CD4-positive, alpha-beta memory T cell (primary cell): Measurements from ENCODE around the gene KIFC3. TPM values are rescaled to one million over a fixed set of nuclear protein-coding genes. Genes with fewer than 3 reads are reported as not detected.

Experiments used
- CTCF ChIA-PET: fragments of 350-600 bp; sonication (Branson Sonifier 250); formaldehyde crosslinking; loops from one replicate; lab custom pipeline; 2021; ENCODE audit warnings: inconsistent platforms; ENCODE audit not compliant: partially characterized antibody; lab: Charles Lee
- POLR2A ChIA-PET: fragments of 350-600 bp; sonication (Branson Sonifier 250); formaldehyde crosslinking; loops from one replicate; lab custom pipeline; 2021; ENCODE audit not compliant: partially characterized antibody; lab: Charles Lee
- DNase-seq, 5 donors: peaks; one replicate each; pipeline versions ENCODE4 v3.0.0 to v3.0.0-alpha.2; 2020 to 2022; ENCODE audit warnings: mixed read lengths in 1 of 5
- H3K27ac ChIP-seq: one replicate; pipeline ENCODE4 v1.7.0; 2013; ENCODE audit warnings: low read depth, low read length
- H3K27me3 ChIP-seq: 2 replicates; pipeline ENCODE4 v1.7.0; 2013; ENCODE audit warnings: mild to moderate bottlenecking, low read length, moderate library complexity; ENCODE audit not compliant: insufficient read depth
- H3K36me3 ChIP-seq: 2 replicates; pipeline ENCODE4 v1.7.0; 2013; ENCODE audit warnings: mild to moderate bottlenecking, low read length, moderate library complexity; ENCODE audit not compliant: insufficient read depth
- H3K4me1 ChIP-seq: 2 replicates; pipeline ENCODE4 v1.7.0; 2013; ENCODE audit warnings: mild to moderate bottlenecking, low read length, moderate library complexity; ENCODE audit not compliant: insufficient read depth
- H3K4me3 ChIP-seq, 2 donors: one replicate each; pipeline ENCODE4 v1.7.0; 2013; ENCODE audit warnings: low read length in 2 of 2, mild to moderate bottlenecking in 1 of 2
- H3K9me3 ChIP-seq, 2 donors: one replicate each; pipeline ENCODE4 v1.7.0; 2013; ENCODE audit warnings: low read length in 2 of 2, control low read depth in 1 of 2; ENCODE audit not compliant: control insufficient read depth in 1 of 2
- H3K27ac Mint-ChIP-seq, 7 donors: one replicate each; pipeline ENCODE4 v1.8.0; 2020 to 2021; ENCODE audit warnings: mixed read lengths in 7 of 7, mild to moderate bottlenecking in 6 of 7, inconsistent platforms in 3 of 7, moderate library complexity in 3 of 7
- H3K27me3 Mint-ChIP-seq, 2 donors: one replicate each; pipeline ENCODE4 v1.8.0; 2020 to 2021; ENCODE audit warnings: mixed read lengths in 2 of 2
- H3K36me3 Mint-ChIP-seq, 2 donors: one replicate each; pipeline ENCODE4 v1.8.0; 2020 to 2021; ENCODE audit warnings: mixed read lengths in 2 of 2, inconsistent platforms in 1 of 2, mild to moderate bottlenecking in 1 of 2
- H3K4me1 Mint-ChIP-seq, 4 donors: one replicate each; pipeline ENCODE4 v1.8.0; 2020 to 2021; ENCODE audit warnings: mixed read lengths in 4 of 4, mild to moderate bottlenecking in 1 of 4
- H3K4me3 Mint-ChIP-seq, 8 donors: one replicate each; pipeline ENCODE4 v1.8.0; 2020 to 2021; ENCODE audit warnings: mixed read lengths in 8 of 8, mild to moderate bottlenecking in 7 of 8, moderate library complexity in 6 of 8, inconsistent platforms in 3 of 8
- H3K9me3 Mint-ChIP-seq, 8 donors: one replicate each; pipeline ENCODE4 v1.8.0; 2020 to 2021; ENCODE audit warnings: mixed read lengths in 8 of 8, mild to moderate bottlenecking in 5 of 8, inconsistent platforms in 3 of 8, moderate library complexity in 1 of 8
- intact Hi-C: fragments of 100-400 bp; cut with micrococcal nuclease; formaldehyde crosslinking; loops from one replicate; pipeline ENCODE4 v1.15.1; 2023
- polyA plus RNA-seq, 2 donors: library from polyadenylated mRNA; unstranded; fragments of 300-500 nt; fragmentation: Illumina TruSeq; gene quantifications; one replicate each; pipeline ENCODE4 v1.2.3, GENCODE V29; 2021
- total RNA-seq, 2 experiments: library from RNA; stranded (reverse); gene quantifications; one replicate each; pipeline ENCODE4 v1.2.3, GENCODE V29; 2021

The KIFC3 gene
- total and polyA plus RNA-seq, 4 experiments from 2014 or later, result 1.6 to 1.9 TPM; not detected in 2

- peaks cover 16 to 19% of the 10 kb centered on the region in 2 donors for H3K36me3 Mint-ChIP-seq
Observed at GRCh38 chr16:57750796-57751538, 51.3 kb downstream of the KIFC3 start.

DNA sequence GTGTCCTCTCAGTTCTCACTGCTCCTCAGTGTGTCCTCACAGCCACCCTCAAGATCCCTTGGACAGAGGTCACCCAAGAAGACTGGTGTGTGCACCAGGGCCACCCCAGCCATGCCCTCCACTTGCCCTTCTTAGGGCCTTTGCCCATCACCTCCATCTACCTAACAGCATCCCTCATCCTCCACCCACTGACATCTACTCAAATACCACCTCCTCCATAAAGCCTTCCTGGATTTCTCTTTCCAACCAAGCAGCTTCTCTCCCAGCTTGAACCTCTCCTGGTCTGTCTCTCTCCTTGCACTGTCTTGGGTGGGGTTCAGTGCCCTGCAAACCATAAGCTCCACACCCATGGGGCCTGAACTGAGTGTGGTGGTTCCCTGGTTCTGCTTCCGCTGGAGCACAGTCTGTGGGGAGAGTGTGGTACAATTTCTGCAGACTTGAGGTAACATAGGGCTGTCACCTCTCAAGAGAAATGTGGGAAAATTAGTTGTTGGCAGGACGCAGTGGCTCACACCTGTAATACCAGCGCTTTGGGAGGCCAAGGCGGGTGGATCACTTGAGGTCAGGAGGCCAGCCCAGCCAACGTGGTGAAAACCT, 52.3 kb downstream of the KIFC3 start:
- Mint-ChIP-seq H3K4me1 (peaks cover 0 to 4% (median 1%) of the 10 kb centered on the region in 4 donors), H3K27me3 (no peaks in the 10 kb centered on the region), H3K9me3 (no peaks in the 10 kb centered on the region), H3K4me3 (no peak overlapping the region), H3K36me3 (peaks cover 16 to 20% of the 10 kb centered on the region in 2 donors), H3K27ac (peak overlapping the region in 1 of 7 donors; percentile 77)
- H3K36me3 ChIP-seq, result no peaks in the 10 kb centered on the region
- H3K27me3 ChIP-seq, result no peaks in the 10 kb centered on the region
- H3K9me3 ChIP-seq, result no peaks in the 10 kb centered on the region
- ChIA-PET CTCF (no interaction called here), POLR2A (no interaction called here)
- H3K27ac ChIP-seq, result no peak overlapping the region
- H3K4me3 ChIP-seq, result no peak overlapping the region
- peak in 1 of 5 donors; percentile 3 for DNase-seq
- intact Hi-C loops, result no loop called here
- H3K4me1 ChIP-seq, result no peaks in the 10 kb centered on the region

More at GRCh38 chr16:57750796-57751538, 51.3 kb downstream of the KIFC3 start:
- ChIA-PET CTCF (interaction anchor here (1.3 kb wide), 1 partner anchor 230 kb away, joined by 3 read pairs; no protein-coding TSS in a partner anchor), POLR2A (no interaction called here)
- no peak overlapping the region for H3K27ac Mint-ChIP-seq
- Histone ChIP-seq H3K36me3 (no peaks in the 10 kb centered on the region), H3K9me3 (no peaks in the 10 kb centered on the region), H3K27me3 (no peaks in the 10 kb centered on the region), H3K27ac (no peak overlapping the region), H3K4me3 (no peak overlapping the region), H3K4me1 (no peaks in the 10 kb centered on the region)
- no peaks in the 10 kb centered on the region for H3K27me3 Mint-ChIP-seq
- peaks cover 0 to 4% (median 1%) of the 10 kb centered on the region in 4 donors for H3K4me1 Mint-ChIP-seq
- DNase-seq, result peak in 1 of 5 donors; percentile 12
- intact Hi-C loops, result no loop called here
- peak overlapping the region in 1 of 8 donors; percentile 4 for H3K4me3 Mint-ChIP-seq
- H3K9me3 Mint-ChIP-seq, result no peaks in the 10 kb centered on the region

DNA sequence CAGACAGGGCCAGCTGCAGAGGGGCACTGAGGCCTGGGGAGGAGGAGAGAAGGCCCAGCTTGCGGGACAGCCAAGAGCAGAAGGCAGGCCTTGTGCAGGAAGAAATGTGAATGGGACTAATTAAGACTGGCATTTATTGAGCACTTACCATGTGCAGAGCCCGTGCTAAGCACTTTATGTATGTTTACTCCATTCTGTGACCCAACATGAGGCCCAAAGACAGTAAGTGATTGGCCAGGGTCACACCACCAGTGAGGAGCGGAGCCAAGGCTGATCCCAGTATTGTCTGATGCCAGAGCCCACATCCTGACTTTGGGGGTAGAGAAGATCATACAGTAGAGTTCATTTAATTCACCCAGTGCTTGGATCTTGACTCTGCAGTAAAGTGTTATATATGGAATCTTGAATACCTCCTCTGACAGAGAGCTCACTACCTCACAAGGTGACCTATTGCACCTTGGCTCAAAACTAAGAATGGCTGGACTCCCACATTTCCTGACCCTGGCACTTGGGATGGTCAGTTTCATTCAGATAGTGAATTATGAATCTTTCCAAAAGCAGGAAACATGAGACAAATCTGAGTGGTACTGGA, 53.1 kb downstream of the KIFC3 start:
- intact Hi-C loops, result no loop called here
- Mint-ChIP-seq H3K27ac (peak overlapping the region in 2 of 7 donors; percentile 24 to 40), H3K4me3 (no peak overlapping the region), H3K36me3 (peaks cover 21 to 23% of the 10 kb centered on the region in 2 donors), H3K9me3 (no peaks in the 10 kb centered on the region), H3K4me1 (peaks cover 0 to 4% (median 1%) of the 10 kb centered on the region in 4 donors), H3K27me3 (no peaks in the 10 kb centered on the region)
- ChIA-PET CTCF (interaction anchor here (1.3 kb wide), 1 partner anchor 8 kb away, joined by 4 read pairs; no protein-coding TSS in a partner anchor), POLR2A (no interaction called here)
- peak in 1 of 5 donors; percentile 8 for DNase-seq
- Histone ChIP-seq H3K27me3 (no peaks in the 10 kb centered on the region), H3K4me1 (no peaks in the 10 kb centered on the region), H3K27ac (no peak overlapping the region), H3K4me3 (no peak overlapping the region), H3K36me3 (no peaks in the 10 kb centered on the region), H3K9me3 (no peaks in the 10 kb centered on the region)

DNA sequence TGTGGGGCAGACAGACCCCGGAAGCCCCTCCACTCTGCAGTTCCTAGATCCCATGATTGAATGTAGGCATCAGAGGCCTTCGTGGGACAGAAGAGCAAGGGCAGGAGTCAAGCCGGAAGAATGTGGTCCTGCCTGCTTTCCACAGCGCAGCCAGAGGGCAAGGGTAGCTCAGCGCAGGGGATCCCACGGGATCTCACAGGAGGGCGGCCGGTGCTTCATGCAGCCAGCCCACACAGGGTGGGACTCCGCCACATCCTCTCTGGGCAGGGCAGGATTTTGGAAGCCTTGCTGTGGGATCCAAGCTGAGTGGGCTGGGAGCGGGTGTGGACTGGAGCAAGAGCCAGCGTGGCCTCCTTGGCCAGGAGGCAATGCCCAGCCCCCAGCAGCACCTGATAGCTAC, 53.7 kb downstream of the KIFC3 start:
- peaks cover 19 to 25% of the 10 kb centered on the region in 2 donors for H3K36me3 Mint-ChIP-seq
- Histone ChIP-seq H3K27ac (no peak overlapping the region), H3K9me3 (no peaks in the 10 kb centered on the region), H3K36me3 (no peaks in the 10 kb centered on the region), H3K27me3 (no peaks in the 10 kb centered on the region), H3K4me3 (no peak overlapping the region), H3K4me1 (no peaks in the 10 kb centered on the region)
- peak in 1 of 5 donors; percentile 6 for DNase-seq
- peaks cover 0 to 4% (median 1%) of the 10 kb centered on the region in 4 donors for H3K4me1 Mint-ChIP-seq
- H3K27ac Mint-ChIP-seq, result peak overlapping the region in 1 of 7 donors; percentile 24
- POLR2A ChIA-PET, result no interaction called here
- H3K27me3 Mint-ChIP-seq, result no peaks in the 10 kb centered on the region
- CTCF ChIA-PET, result interaction anchor here (1.3 kb wide), 1 partner anchor 9 kb away, joined by 4 read pairs; no protein-coding TSS in a partner anchor
- no peak overlapping the region for H3K4me3 Mint-ChIP-seq
- intact Hi-C loops, result no loop called here
- no peaks in the 10 kb centered on the region for H3K9me3 Mint-ChIP-seq

- H3K4me3 Mint-ChIP-seq, result no peak overlapping the region
- H3K9me3 Mint-ChIP-seq, result no peaks in the 10 kb centered on the region
- H3K27ac Mint-ChIP-seq, result no peak overlapping the region
- H3K27me3 Mint-ChIP-seq, result no peaks in the 10 kb centered on the region
- H3K36me3 ChIP-seq, result no peaks in the 10 kb centered on the region
- H3K4me3 ChIP-seq, result no peak overlapping the region
- no peak overlapping the region for H3K27ac ChIP-seq
- peaks cover 19 to 25% of the 10 kb centered on the region in 2 donors for H3K36me3 Mint-ChIP-seq
- no peak for DNase-seq
- ChIA-PET CTCF (interaction anchor here (1.0 to 1.3 kb wide), 2 partner anchors 9 to 11 kb away, joined by 3 to 4 read pairs; no protein-coding TSS in a partner anchor), POLR2A (interaction anchor here (1.5 kb wide), 1 partner anchor 13 kb away, joined by 3 read pairs; the partner anchor contains the start of gene KATNB1)
- H3K4me1 Mint-ChIP-seq, result peaks cover 0 to 4% (median 1%) of the 10 kb centered on the region in 4 donors
- intact Hi-C loops, result no loop called here
- no peaks in the 10 kb centered on the region for H3K4me1 ChIP-seq
- H3K27me3 ChIP-seq, result no peaks in the 10 kb centered on the region
- H3K9me3 ChIP-seq, result no peaks in the 10 kb centered on the region
Observed at GRCh38 chr16:57747996-57748395, 54.3 kb downstream of the KIFC3 start.

DNA sequence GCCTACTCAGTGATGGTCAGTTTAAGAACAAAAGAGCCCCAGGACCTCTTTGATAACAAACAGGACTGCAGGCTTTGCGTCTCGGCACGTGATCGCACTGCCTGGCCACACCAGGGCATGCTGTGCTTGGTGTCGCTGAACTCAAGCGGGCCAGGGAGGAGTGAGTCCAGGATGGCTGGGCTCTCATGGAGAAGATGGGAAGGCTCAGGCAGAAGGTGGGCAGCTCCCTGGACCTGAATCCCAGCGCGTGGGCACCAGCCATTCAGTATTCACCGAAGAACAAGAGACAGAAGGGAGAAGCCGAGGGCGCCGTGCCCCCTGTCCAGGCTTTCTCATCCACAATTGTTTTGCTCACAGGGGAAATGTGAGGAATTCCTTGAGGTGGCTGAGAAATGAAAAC, 54.8 kb downstream of the KIFC3 start:
- no peak for DNase-seq
- Histone ChIP-seq H3K36me3 (no peaks in the 10 kb centered on the region), H3K27ac (no peak overlapping the region), H3K4me1 (no peaks in the 10 kb centered on the region), H3K9me3 (no peaks in the 10 kb centered on the region), H3K4me3 (no peak overlapping the region), H3K27me3 (no peaks in the 10 kb centered on the region)
- Mint-ChIP-seq H3K4me3 (no peak overlapping the region), H3K36me3 (peaks cover 22 to 28% of the 10 kb centered on the region in 2 donors), H3K27ac (no peak overlapping the region), H3K9me3 (no peaks in the 10 kb centered on the region), H3K27me3 (no peaks in the 10 kb centered on the region), H3K4me1 (peaks cover 0 to 4% (median 1%) of the 10 kb centered on the region in 4 donors)
- intact Hi-C loops, result no loop called here
- ChIA-PET CTCF (interaction anchor here (1.0 kb wide), 1 partner anchor 11 kb away, joined by 3 read pairs; no protein-coding TSS in a partner anchor), POLR2A (interaction anchor here (1.5 kb wide), 1 partner anchor 12 kb away, joined by 3 read pairs; the partner anchor contains the start of gene KATNB1)
